GM19452 (cell line): ENCODE data around the gene CRYZ.
"Not testable (repeated sequence)": the region's sequence is repeated elsewhere in the genome, so short reads cannot be mapped to it uniquely, and the experiment has no call there.

Experiments used
- ATAC-seq: cut with Tn5 transposase; IDR thresholded peaks from one replicate; pipeline ENCODE4 v1.9.1; 2021; ENCODE audit not compliant: unreplicated experiment

Gene CRYZ

DNA sequence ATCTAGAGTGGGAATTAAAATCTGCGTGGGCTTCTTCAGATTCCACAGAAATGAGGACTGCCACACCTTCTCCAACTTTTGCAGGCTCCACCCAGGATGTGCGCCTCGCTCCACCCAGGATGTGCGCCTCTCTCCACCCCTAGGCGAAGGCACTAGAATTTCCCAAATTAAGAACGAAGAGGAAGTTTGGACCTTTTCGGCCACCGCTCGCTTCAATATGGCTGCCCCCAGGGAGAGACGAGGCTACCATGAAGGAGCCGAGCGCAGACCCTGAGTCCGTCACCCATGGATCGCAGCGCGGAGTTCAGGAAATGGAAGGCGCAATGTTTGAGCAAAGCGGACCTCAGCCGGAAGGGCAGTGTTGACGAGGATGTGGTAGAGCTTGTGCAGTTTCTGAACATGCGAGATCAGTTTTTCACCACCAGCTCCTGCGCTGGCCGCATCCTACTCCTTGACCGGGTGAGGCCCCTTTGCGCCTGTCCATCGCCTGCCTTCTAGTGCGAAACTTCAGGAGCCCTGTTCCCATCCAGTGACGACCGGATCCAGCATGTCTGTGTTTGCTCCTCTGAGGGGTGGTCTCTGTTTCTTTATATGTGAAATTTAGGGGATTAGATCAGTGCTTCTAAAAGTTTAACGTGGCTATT, at the start of gene CRYZ, which contains the start of gene TYW3:
CRYZ (minus strand) TSS at position 91 of the 644 bp plus-strand sequence. CDS start 8,229 bp downstream, outside the sequence.
TYW3 (plus strand) TSS at position 193 of the 644 bp plus-strand sequence; CDS start at position 286, 93 bp downstream.
- peak; percentile 62 for ATAC-seq

DNA sequence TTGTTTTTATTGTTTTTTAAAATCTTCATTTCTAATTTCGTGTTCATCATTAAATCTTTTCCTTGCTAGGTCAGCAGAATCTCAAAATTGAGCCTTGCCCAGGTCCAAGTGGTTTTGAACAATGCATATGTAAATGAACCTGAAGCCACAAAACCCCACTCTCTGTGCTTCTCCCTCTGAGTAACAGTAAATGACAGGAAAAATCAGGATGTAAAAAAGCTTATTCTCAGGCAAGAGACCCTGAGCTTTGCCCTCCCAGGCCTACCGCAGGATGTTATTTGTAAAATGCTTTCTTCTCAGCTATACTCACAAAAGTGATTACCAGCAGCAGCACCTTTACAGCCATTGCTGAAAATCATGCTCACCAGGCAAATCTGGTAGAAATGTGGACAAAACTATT, 47.7 kb upstream of the CRYZ start:
- no peak for ATAC-seq

DNA sequence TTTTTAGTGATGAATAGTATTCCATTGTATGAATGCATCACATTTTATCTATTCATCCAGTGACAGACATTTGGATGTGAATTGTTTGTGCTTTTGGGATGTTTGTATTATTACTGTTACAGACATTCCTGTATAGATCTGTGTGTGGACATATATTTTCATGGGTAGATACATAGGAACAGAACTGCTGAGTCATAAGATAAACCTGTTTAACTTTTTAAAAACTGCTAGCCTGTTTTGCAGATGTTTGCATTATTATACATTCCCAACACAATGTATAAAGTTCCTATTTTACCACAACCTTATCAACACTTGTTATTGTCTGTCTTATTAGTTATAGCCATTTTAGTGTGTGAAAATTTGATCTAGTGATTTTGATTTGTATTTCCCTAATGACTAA, 46.9 kb upstream of the CRYZ start:
- no peak for ATAC-seq

- ATAC-seq = no peak
Observed at GRCh38 chr1:74777525-74777924, 44.7 kb upstream of the CRYZ start.

- ATAC-seq = no peak
Observed at GRCh38 chr1:74775735-74776134, 42.9 kb upstream of the CRYZ start.

GRCh38 chr1:74773582-74773981, 40.7 kb upstream of the CRYZ start:
- ATAC-seq = no peak

- no peak for ATAC-seq
Observed at GRCh38 chr1:74772945-74773344, 40.1 kb upstream of the CRYZ start.

DNA sequence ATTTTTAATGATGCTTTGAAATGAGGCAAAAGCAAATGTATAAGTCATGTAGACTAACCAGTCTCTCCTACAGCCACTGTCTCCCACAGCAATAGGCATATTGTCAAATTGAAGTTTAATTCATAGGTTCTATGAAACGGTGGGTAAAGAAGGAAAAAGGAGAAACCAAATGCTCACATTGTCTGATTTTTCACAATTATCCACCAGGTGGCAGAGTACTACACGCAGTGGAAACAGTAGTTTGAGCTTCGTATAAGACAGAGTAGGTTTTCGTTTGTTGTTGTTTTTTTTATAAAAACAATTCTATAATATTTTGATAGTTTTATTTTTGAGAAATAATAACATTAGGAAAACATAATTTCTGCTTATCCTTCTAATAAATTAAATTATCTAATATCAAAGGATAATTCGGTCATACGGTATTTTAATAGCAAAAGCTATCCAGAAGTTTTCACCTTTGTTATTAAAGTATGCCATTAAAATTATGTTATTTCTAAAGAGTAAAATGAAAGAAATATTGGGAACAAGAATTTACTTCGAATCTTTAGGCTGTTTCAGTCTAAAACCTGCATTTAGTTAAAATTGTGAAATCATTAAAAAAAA, 39.2 kb upstream of the CRYZ start:
- ATAC-seq = peak; percentile 70

DNA sequence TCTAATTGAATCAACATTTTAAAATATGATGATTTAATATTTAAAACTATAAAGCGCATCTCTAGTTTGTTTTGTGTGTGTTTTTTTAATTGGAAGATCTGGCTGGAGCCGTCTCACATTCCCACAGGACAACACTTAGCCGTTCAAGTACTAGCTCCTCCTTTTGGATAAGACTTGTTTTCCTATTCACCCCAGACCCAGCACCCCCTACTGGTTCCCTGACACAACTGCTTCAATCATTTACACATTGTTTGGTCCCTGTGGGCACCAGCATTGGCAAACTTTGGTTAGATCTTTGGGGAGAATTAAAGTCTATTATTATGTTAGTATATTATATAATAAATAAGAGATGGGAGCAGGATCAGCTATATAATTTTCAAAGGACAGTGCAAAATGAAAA, 34.6 kb upstream of the CRYZ start:
- no peak for ATAC-seq

- no peak for ATAC-seq
Observed at GRCh38 chr1:74766579-74766978, 33.7 kb upstream of the CRYZ start.

GRCh38 chr1:74763807-74764206, 31.0 kb upstream of the CRYZ start:
- no peak for ATAC-seq

DNA sequence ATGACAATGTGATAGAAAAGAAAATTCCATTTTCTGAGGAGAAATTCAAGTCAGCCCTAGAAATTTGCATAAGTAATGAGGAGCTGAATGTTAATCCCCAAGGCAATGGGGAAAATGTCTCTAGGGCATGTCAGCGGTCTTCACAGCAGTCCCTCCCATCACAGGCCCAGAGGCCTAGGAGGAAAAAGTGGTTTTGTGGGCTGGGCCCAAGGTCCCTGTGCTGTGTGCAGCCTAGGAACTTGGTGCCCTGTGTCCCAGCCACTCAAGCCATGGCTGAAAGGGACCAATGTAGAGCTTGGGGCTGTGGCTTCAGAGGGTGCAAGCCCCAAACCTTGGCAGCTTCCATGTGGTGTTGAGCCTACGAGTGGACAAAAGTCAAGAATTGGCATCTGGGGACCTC, 23.8 kb upstream of the CRYZ start:
- ATAC-seq = not testable (repeated sequence)

DNA sequence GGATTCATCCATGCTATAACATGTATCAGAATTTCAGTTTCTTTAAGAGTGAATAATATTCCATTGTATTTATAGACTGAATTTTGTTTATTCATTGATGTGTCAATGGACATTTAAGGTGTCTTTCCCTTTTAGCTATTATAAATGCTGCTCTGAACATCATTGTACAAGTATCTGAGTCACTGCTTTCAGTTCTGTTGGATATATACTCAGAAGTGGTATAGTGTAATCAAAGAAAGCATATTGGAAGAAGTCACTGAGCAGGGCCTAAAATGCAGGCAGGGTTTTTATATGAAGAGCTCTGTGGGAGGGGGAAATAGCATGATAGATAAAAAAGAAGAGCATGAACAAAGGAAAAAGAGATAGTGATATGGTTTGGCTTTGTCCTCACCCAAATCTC, 22.6 kb upstream of the CRYZ start:
- no peak for ATAC-seq

DNA sequence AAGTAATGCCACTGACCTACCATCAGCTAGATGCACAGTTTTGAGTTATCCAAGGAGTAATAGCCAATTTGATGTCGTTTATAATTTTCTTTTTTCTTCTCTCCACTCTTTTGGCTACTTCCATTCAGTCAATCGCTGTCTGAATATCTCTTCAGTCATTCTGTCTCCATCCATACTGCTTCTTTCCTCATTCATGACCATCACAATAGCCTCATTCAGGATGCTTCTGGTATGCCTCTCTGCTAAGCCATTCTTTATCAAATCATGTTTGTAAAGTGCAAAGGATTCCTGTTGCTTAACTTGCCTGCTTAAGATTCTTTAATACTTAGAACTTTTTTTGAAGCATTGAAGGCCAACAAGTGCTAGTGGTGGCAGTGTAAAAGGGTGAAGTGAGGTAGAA, 20.3 kb upstream of the CRYZ start:
- no peak for ATAC-seq

- ATAC-seq = no peak
Observed at GRCh38 chr1:74748960-74749359, 16.1 kb upstream of the CRYZ start.

DNA sequence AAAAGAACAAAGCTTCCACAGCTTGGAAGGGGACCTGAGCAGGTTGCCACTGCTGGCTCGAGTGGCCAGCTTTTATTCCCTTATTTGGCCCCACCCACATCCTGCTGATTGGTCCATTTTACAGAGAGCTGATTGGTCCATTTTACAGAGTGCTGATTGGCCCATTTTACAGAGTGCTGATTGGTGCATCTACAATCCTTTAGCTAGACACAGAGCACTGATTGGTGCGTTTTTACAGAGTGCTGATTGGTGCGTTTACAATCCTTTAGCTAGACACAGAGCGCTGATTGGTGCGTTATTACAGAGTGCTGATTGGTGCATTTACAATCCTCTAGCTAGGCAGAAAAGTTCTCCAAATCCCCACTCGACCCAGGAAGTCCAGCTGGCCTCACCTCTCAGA, 12.4 kb upstream of the CRYZ start:
- not testable (repeated sequence) for ATAC-seq

DNA sequence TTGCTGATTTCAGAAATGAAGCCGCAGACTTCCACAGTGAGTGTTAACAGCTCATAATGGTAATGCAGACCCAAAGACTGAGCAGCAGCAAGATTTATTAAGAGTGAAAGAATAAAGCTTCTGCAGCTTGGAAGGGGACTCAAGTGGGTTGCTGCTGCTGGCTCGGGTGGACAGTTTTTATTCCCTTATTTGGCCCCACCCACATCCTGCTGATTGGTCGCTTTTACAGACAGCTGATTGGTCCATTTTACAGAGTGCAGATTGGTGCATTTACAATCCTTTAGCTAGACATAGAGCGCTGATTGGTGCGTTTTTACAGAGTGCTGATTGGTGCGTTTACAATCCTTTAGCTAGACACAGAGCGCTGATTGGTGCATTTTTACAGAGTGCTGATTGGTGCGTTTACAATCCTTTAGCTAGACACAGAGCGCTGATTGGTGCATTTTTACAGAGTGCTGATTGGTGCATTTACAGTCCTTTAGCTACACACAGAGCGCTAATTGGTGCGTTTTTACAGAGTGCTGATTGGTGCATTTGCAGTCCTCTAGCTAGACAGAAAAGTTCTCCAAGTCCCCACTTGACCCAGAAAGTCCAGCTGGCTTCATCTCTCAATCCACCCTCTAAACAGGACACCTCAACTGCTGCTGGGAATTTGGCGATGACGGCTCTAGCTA, 7.6 kb upstream of the CRYZ start:
- not testable (repeated sequence) for ATAC-seq

DNA sequence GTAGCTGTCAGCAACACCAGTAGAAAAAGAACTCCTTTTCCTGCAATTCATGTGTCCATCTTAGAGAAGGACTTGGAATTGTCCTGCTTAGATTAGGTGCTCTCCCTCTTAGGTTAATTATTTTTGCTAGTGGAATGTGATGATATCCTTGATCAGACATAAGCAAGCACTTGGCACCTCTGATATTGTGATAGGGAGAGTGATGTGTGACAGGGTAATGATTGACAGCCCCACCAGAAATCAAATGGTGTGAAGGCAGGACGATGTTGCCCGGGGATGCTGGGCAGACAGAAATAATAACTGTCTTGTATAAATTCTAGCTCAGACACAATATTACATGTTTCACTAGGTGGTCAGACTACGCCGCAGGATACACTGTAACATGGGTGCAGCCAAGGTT, 4.5 kb upstream of the CRYZ start:
- ATAC-seq = no peak

DNA sequence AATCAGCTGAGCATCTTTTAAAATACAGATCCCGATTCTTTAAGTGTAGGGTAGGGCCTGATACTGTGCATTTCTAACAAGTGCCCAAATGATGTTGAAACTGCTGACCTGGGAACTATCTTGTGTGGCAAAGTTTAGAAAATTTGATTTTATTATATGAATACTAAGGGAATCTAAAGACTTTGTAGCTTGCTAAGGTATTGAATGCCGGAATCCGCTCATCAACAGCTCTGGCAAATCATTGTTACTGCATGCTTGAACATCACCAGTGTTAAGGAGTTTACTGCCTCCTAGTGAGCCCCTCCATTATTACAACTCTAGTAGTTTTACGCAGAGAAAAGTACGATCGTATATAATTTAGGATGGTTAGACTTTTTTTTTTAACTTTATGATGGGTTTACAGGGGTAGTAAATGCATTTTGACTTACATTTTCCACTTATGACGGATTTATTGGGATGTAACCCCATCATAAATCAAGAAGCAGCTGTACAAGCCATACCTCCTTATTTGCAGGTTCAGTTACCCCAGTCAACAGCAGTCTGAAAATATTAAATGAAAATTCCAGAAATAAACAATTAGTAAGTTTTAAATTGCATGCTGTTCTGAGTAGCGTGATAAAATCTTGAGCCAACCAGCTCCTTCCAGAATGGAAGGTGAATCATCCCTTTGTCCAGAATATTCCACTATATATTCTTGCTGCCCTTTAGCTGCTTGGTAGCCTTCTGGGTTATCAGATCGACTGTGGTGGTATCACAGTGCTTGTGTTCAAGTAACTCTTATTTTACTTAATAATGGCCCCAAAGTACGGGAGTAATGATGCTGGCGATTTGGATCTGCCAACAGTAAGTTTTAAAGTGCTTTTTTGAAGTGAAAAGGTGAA, 994 bp upstream of the CRYZ start:
- peak; percentile 52 for ATAC-seq

- ATAC-seq = peak; percentile 9
Observed at GRCh38 chr1:74732071-74732946, 541 bp downstream of the CRYZ start.
